A549 (cell line): ENCODE results near the gene WNT2.

Source experiments
- CTCF ChIP-seq: fragments of >200 bp; sonication (Bioruptor Twin); formaldehyde crosslinking; IDR thresholded peaks from 3 replicates; pipeline ENCODE4 v1.5.1; 2016
- EP300 ChIP-seq, 2 experiments: fragments of >200 bp; sonication (Bioruptor Twin); formaldehyde crosslinking; IDR thresholded peaks; 2 replicates in 1 of 2; 3 replicates in 1 of 2; pipeline ENCODE4 v1.6.1; 2016 to 2017
- JUN ChIP-seq, 2 experiments: fragments of >200 bp; sonication (Bioruptor Twin); formaldehyde crosslinking; IDR thresholded peaks; 2 replicates in 1 of 2; 3 replicates in 1 of 2; pipeline ENCODE4 v1.6.1; 2016 to 2017
- PHF8 ChIP-seq: fragments of 200-600 bp; sonication (generic); IDR thresholded peaks from 2 replicates; pipeline ENCODE4 v1.6.1; 2016; ENCODE audit warnings: low read depth, mild to moderate bottlenecking, antibody characterized with exemption, moderate library complexity, borderline replicate concordance
- RAD21 ChIP-seq, 2 experiments: fragments of >200 bp in 1 of 2; sonication (Bioruptor Twin) in 1 of 2; formaldehyde crosslinking in 1 of 2; IDR thresholded peaks in 1 of 2; conservative IDR thresholded peaks in 1 of 2; 2 replicates in 1 of 2; 3 replicates in 1 of 2; pipeline ENCODE4 v1.6.1; 2012 to 2018; ENCODE audit warnings: inconsistent platforms in 1 of 2
- REST ChIP-seq: fragments of 200-600 bp; sonication (generic); IDR thresholded peaks from 2 replicates; pipeline ENCODE4 v1.6.1; 2016; ENCODE audit warnings: antibody characterized with exemption, mild to moderate bottlenecking, moderate library complexity
- ZFP36 ChIP-seq: fragments of 450-650 bp; IDR thresholded peaks from 2 replicates; pipeline ENCODE4 v1.6.1; 2014; ENCODE audit warnings: borderline replicate concordance; ENCODE audit not compliant: partially characterized antibody

- TF ChIP-seq CTCF (no peak), JUN (IDR thresholded peaks at IDR 0.05) (no peak), REST (no peak), ZFP36 (no peak), EP300 (IDR thresholded peaks at IDR 0.05) (no peak), PHF8 (no peak), RAD21 (conservative IDR thresholded peaks at IDR 0.05 in 1 of 2, IDR thresholded peaks at IDR 0.05 in 1 of 2) (no peak)
Observed at GRCh38 chr7:117332031-117332430, 9.2 kb upstream of the WNT2 start.
